HEK293 (cell line): ENCODE measurements around the gene CTSO.

Experiments used
- AEBP2 ChIP-seq: fragments of 450-650 bp; formaldehyde crosslinking; IDR thresholded peaks from 2 replicates; pipeline ENCODE4 v1.5.1; 2016; ENCODE audit warnings: missing biosample characterization, missing genetic modification characterization, borderline replicate concordance
- BCL11A ChIP-seq: fragments of 450-650 bp; formaldehyde crosslinking; IDR thresholded peaks from 2 replicates; pipeline ENCODE4 v1.5.1; 2016; ENCODE audit warnings: low read depth, missing biosample characterization, missing genetic modification characterization
- GLI2 ChIP-seq: fragments of 450-650 bp; formaldehyde crosslinking; IDR thresholded peaks from 2 replicates; pipeline ENCODE4; 2017; ENCODE audit warnings: missing biosample characterization, missing genetic modification characterization, low read depth, borderline replicate concordance
- KLF10 ChIP-seq: fragments of 450-650 bp; IDR thresholded peaks from 2 replicates; pipeline ENCODE4 v1.5.1; 2018; ENCODE audit warnings: missing biosample characterization, mild to moderate bottlenecking, missing genetic modification characterization
- KLF17 ChIP-seq: fragments of 450-650 bp; formaldehyde crosslinking; IDR thresholded peaks from 2 replicates; pipeline ENCODE4 v1.5.1; 2016; ENCODE audit warnings: missing biosample characterization, missing genetic modification characterization
- OVOL3 ChIP-seq: fragments of 450-650 bp; formaldehyde crosslinking; IDR thresholded peaks from 2 replicates; pipeline ENCODE4 v1.5.1; 2016; ENCODE audit warnings: missing biosample characterization, missing genetic modification characterization
- PBX3 ChIP-seq: sonication (generic); formaldehyde crosslinking; IDR thresholded peaks from 2 replicates; pipeline ENCODE4 v1.8.1; 2022; ENCODE audit warnings: mild to moderate bottlenecking, moderate library complexity, missing genetic modification reagents
- SP2 ChIP-seq: fragments of 450-650 bp; formaldehyde crosslinking; IDR thresholded peaks from 2 replicates; pipeline ENCODE4 v1.5.1; 2016; ENCODE audit warnings: missing biosample characterization, missing genetic modification characterization
- SP7 ChIP-seq: fragments of 450-650 bp; formaldehyde crosslinking; IDR thresholded peaks from 2 replicates; pipeline ENCODE4 v1.5.1; 2016; ENCODE audit warnings: missing biosample characterization, missing genetic modification characterization
- TCF7L2 ChIP-seq: IDR thresholded peaks from 2 replicates; pipeline ENCODE4 v1.6.1; 2011; ENCODE audit warnings: low read depth, mild to moderate bottlenecking, inconsistent platforms, low read length, moderate library complexity, borderline replicate concordance
- TSHZ1 ChIP-seq: fragments of 450-650 bp; formaldehyde crosslinking; IDR thresholded peaks from 2 replicates; pipeline ENCODE4 v1.5.1; 2016; ENCODE audit warnings: missing biosample characterization, missing genetic modification characterization, borderline replicate concordance
- ZEB2 ChIP-seq: fragments of 450-650 bp; formaldehyde crosslinking; IDR thresholded peaks from 2 replicates; pipeline ENCODE4 v1.5.1; 2016; ENCODE audit warnings: missing biosample characterization, missing genetic modification characterization
- ZFHX2 ChIP-seq: fragments of 450-650 bp; formaldehyde crosslinking; conservative IDR thresholded peaks from 2 replicates; pipeline ENCODE4 v1.5.1; 2016; ENCODE audit warnings: missing biosample characterization, missing genetic modification characterization
- ZFP69B ChIP-seq: fragments of 450-650 bp; formaldehyde crosslinking; IDR thresholded peaks from 2 replicates; pipeline ENCODE4 v1.5.1; 2016; ENCODE audit warnings: missing biosample characterization, missing genetic modification characterization
- ZNF10 ChIP-seq: fragments of 450-650 bp; formaldehyde crosslinking; IDR thresholded peaks from 2 replicates; pipeline ENCODE4 v1.5.1; 2017; ENCODE audit warnings: missing biosample characterization, missing genetic modification characterization
- ZNF121 ChIP-seq: fragments of 450-650 bp; formaldehyde crosslinking; IDR thresholded peaks from 2 replicates; pipeline ENCODE4 v1.5.1; 2016; ENCODE audit warnings: missing biosample characterization, missing genetic modification characterization
- ZNF133 ChIP-seq: fragments of 450-650 bp; formaldehyde crosslinking; IDR thresholded peaks from 2 replicates; pipeline ENCODE4 v1.5.1; 2016; ENCODE audit warnings: missing biosample characterization, missing genetic modification characterization
- ZNF19 ChIP-seq: fragments of 450-650 bp; formaldehyde crosslinking; IDR thresholded peaks from 2 replicates; pipeline ENCODE4; 2016; ENCODE audit warnings: missing biosample characterization, missing genetic modification characterization, low read depth
- ZNF211 ChIP-seq: fragments of 450-650 bp; formaldehyde crosslinking; IDR thresholded peaks from 2 replicates; pipeline ENCODE4 v1.5.1; 2016; ENCODE audit warnings: low read depth, missing biosample characterization, missing genetic modification characterization
- ZNF280C ChIP-seq: fragments of 450-650 bp; formaldehyde crosslinking; IDR thresholded peaks from 2 replicates; pipeline ENCODE4 v1.5.1; 2016; ENCODE audit warnings: missing biosample characterization, missing genetic modification characterization
- ZNF354C ChIP-seq: fragments of 450-650 bp; formaldehyde crosslinking; IDR thresholded peaks from 2 replicates; pipeline ENCODE4 v1.5.1; 2016; ENCODE audit warnings: missing biosample characterization, missing genetic modification characterization, low read depth, borderline replicate concordance
- ZNF362 ChIP-seq: fragments of 450-650 bp; formaldehyde crosslinking; IDR thresholded peaks from 2 replicates; pipeline ENCODE4 v1.5.1; 2016; ENCODE audit warnings: missing biosample characterization, missing genetic modification characterization
- ZNF366 ChIP-seq: fragments of 450-650 bp; formaldehyde crosslinking; conservative IDR thresholded peaks from 2 replicates; pipeline ENCODE4 v1.5.1; 2016; ENCODE audit warnings: missing biosample characterization, missing genetic modification characterization
- ZNF555 ChIP-seq: fragments of 450-650 bp; formaldehyde crosslinking; conservative IDR thresholded peaks from 2 replicates; pipeline ENCODE4 v1.5.1; 2017; ENCODE audit warnings: missing biosample characterization, mild to moderate bottlenecking, missing genetic modification characterization, inconsistent platforms
- ZNF654 ChIP-seq: fragments of 450-650 bp; formaldehyde crosslinking; IDR thresholded peaks from 2 replicates; pipeline ENCODE4 v1.5.1; 2016; ENCODE audit warnings: low read depth, missing biosample characterization, missing genetic modification characterization
- ZNF837 ChIP-seq: fragments of 450-650 bp; formaldehyde crosslinking; IDR thresholded peaks from 2 replicates; pipeline ENCODE4 v1.5.1; 2016; ENCODE audit warnings: missing biosample characterization, missing genetic modification characterization

CTSO gene

GRCh38 chr4:155906554-155907247 lies 47.0 kb downstream of the CTSO start (continued):
- peak; percentile 73 for TF ChIP-seq ZNF366 (tag by site-specific recombination)
- TF ChIP-seq ZNF654 (tag by site-specific recombination): no peak
- TF ChIP-seq SP2: no peak
- TF ChIP-seq ZNF555 (tag by site-specific recombination): no peak
- 0 out of 2 replicates have a peak, but pooled peaks have one; percentile 50 for TF ChIP-seq OVOL3 (tag by site-specific recombination)
- no peak for TF ChIP-seq KLF17
- no peak for TF ChIP-seq ZNF121 (tag by site-specific recombination)
- TF ChIP-seq GLI2: no peak
- TF ChIP-seq ZNF362 (tag by site-specific recombination): no peak
- no peak for TF ChIP-seq ZNF211 (tag by site-specific recombination)
- no peak for TF ChIP-seq PBX3 (CRISPR knock-in tag)
- TF ChIP-seq ZNF837 (tag by site-specific recombination): no peak
- no peak for TF ChIP-seq ZNF133
- TF ChIP-seq SP7 (tag by site-specific recombination): peak; percentile 96
- TF ChIP-seq TSHZ1 (tag by site-specific recombination): peak; percentile 38; the same call in 1 of the 2 replicates
- no peak for TF ChIP-seq ZFP69B (tag by site-specific recombination)
- TF ChIP-seq AEBP2 (tag by site-specific recombination): no peak
- TF ChIP-seq ZEB2 (tag by site-specific recombination): peak; percentile 47
- TF ChIP-seq ZNF280C (tag by site-specific recombination): no peak
- TF ChIP-seq TCF7L2: no peak
- no peak for TF ChIP-seq ZFHX2
- TF ChIP-seq BCL11A (tag by site-specific recombination): 0 out of 2 replicates have a peak, but pooled peaks have one; percentile 35
- no peak for TF ChIP-seq ZNF19 (tag by site-specific recombination)
- TF ChIP-seq KLF10 (tag by site-specific recombination): 0 out of 2 replicates have a peak, but pooled peaks have one; percentile 33
- no peak for TF ChIP-seq ZNF354C (tag by site-specific recombination)
- TF ChIP-seq ZNF10 (tag by site-specific recombination): no peak
